GM23248 (cell line): Measurements from ENCODE around the gene LARP4B.

Source experiments
- EZH2 ChIP-seq: fragments of 200-600 bp; sonication (generic); IDR thresholded peaks from 2 replicates; pipeline ENCODE4 v1.6.1; 2018; ENCODE audit warnings: antibody characterized with exemption, mild to moderate bottlenecking; ENCODE audit not compliant: insufficient read depth, poor library complexity, severe bottlenecking
- EZH2phosphoT487 ChIP-seq: fragments of 200-600 bp; sonication (generic); IDR thresholded peaks from 2 replicates; pipeline ENCODE4 v1.6.1; 2018; ENCODE audit warnings: antibody characterized with exemption, moderate library complexity, mild to moderate bottlenecking, low read depth; ENCODE audit not compliant: insufficient read depth

- no peak for TF ChIP-seq EZH2
- no peak for TF ChIP-seq EZH2phosphoT487
Observed at GRCh38 chr10:976316-976715, 44.8 kb upstream of the LARP4B start.
